SU-DHL-6 (cell line): ENCODE data around the gene ACTN4.

ENCODE experiments used
- CTCF ChIP-seq: fragments of 200-600 bp; sonication (generic); IDR thresholded peaks from one replicate; pipeline ENCODE4 v1.5.1; 2017; ENCODE audit warnings: antibody characterized with exemption, mild to moderate bottlenecking, low read length, moderate library complexity; ENCODE audit not compliant: insufficient read depth, poor library complexity, severe bottlenecking
- EZH2phosphoT487 ChIP-seq: fragments of 200-600 bp; sonication (generic), shearing (Covaris generic); conservative IDR thresholded peaks from 2 replicates; pipeline ENCODE4 v1.6.1; 2018; ENCODE audit warnings: mild to moderate bottlenecking, antibody characterized with exemption, low read length, moderate library complexity, mixed read lengths

GRCh38 chr19:38733493-38734175, 86.2 kb downstream of the ACTN4 start:
- TF ChIP-seq CTCF (no peak), EZH2phosphoT487 (no peak)
